ENCODE data around the gene GPR6.

Gene GPR6

DNA sequence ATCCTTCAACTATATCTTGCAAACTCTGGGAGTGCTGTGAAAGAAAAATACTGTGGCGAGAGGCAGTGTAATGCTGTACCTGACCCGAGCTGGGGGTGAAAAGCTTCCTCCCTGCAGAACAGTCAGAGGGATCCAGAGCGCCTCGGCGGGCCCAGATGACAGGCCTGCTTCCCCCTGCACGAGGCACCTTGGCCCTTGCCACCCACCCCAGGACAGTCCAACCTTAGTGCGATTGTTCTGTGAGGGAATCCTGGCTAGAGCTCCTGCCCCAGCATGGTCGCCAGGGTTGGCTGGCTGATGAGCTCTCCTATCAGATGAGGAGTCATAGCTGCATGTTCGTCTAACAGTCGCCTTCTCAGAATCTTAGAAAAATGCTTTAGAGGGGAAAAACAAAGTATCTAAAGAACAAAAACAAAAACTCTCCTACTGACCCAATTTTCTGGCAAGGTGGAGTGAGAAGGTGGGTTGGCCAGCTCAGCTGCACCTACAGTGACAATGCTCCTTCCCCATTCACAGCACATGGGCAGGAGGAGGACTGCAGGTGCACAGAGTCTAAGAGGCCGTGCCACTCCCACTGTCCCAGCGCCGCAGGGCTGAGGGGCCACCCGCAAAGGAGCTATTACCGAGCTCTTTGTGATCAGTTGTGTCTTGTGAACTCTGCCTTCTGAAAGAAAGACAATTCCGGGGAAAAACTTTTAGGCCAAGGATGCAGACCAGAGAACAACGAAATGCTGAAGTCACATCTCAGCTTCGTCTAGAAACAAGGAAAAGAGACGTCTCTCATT lies 28.6 kb upstream of the GPR6 start:
- TF ChIP-seq, protein P1, sequence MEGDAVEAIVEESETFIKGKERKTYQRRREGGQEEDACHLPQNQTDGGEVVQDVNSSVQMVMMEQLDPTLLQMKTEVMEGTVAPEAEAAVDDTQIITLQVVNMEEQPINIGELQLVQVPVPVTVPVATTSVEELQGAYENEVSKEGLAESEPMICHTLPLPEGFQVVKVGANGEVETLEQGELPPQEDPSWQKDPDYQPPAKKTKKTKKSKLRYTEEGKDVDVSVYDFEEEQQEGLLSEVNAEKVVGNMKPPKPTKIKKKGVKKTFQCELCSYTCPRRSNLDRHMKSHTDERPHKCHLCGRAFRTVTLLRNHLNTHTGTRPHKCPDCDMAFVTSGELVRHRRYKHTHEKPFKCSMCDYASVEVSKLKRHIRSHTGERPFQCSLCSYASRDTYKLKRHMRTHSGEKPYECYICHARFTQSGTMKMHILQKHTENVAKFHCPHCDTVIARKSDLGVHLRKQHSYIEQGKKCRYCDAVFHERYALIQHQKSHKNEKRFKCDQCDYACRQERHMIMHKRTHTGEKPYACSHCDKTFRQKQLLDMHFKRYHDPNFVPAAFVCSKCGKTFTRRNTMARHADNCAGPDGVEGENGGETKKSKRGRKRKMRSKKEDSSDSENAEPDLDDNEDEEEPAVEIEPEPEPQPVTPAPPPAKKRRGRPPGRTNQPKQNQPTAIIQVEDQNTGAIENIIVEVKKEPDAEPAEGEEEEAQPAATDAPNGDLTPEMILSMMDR (IDR thresholded peaks at IDR 0.05; ENCODE audit: low read length, missing control alignments), result no peak
- no peak overlapping the region for H3K4me3 ChIP-seq (replicated peaks; ENCODE audit: low read depth, low read length)
- no peak for DNase-seq (ENCODE audit: low read depth)

DNA sequence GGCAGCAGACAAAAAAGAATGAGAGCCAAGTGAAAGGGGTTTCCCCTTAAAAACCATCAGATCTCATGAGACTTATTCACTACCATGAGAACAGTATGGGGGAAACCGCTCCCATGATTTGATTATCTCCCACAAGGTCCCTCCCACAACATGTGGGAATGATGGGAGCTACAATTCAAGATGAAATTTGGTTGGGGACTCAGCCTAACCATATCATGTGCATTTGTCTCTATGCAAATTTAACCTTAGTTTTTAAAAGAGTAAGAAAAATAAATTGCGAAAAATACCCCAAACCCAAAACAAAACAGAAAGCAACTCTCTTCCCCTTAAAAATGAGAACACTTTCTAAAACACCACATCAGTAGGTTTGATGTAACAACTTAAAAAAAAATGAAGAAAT lies 22.6 kb upstream of the GPR6 start:
- no peak for DNase-seq (ENCODE audit: low read depth)
- no peak overlapping the region for H3K4me3 ChIP-seq (replicated peaks; ENCODE audit: low read depth, low read length)
- TF ChIP-seq, protein P1 (IDR thresholded peaks at IDR 0.05; ENCODE audit: low read length, missing control alignments), result no peak

DNA sequence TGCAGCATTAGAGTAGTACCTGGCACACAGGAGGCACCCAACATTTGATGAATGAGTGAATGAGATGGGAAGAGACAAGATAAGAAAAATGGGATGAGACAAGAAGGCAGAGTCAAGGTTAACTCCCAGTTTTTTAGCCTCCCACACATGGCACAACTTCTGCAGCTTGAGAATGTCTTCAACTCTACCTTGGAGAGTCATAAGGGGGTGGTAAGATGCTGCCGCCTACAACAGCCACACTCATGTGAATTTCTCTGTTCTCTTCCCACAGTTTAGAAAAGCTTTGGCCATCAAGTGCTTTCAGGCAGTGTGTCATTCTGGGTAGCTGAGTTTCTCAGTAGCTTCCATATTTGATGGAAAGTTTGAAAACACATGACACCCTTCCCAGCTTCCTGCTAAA lies 19.5 kb upstream of the GPR6 start:
- no peak for DNase-seq (ENCODE audit: low read depth)
- TF ChIP-seq, protein P1 (IDR thresholded peaks at IDR 0.05; ENCODE audit: low read length, missing control alignments), result no peak

DNA sequence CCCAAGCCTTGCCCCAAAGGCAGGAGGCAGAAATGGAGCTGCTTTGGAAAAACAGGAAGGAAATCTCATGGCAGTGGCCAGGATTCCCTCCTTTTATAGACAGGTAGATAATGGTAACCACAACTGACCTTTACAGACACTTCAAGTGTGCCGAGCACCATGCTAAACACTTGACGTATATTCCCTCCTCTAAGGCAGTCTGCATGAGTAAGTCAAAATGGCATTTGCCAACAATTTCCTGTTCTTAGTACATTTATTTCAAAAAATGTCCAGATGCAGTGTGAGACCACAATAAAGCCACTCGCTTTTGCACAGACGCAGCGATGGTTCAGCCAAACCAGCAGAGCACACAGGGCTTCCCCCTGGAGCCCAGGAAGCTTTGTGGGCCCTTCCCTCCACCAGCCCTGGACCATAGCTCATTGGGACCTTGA lies 16.5 kb upstream of the GPR6 start:
- H3K4me3 ChIP-seq (replicated peaks; ENCODE audit: low read depth, low read length), result no peak overlapping the region
- DNase-seq (ENCODE audit: low read depth), result peak; percentile 19
- TF ChIP-seq, protein P1 (IDR thresholded peaks at IDR 0.05; ENCODE audit: low read length, missing control alignments), result no peak

More for the DNA sequence above, 19.5 kb upstream of the GPR6 start:
- no peak overlapping the region for H3K4me3 ChIP-seq (replicated peaks; ENCODE audit: low read depth, low read length)

GRCh38 chr6:109962271-109962670 lies 15.8 kb upstream of the GPR6 start:
- H3K4me3 ChIP-seq (replicated peaks; ENCODE audit: low read depth, low read length), result no peak overlapping the region
- TF ChIP-seq, protein P1 (IDR thresholded peaks at IDR 0.05; ENCODE audit: low read length, missing control alignments), result no peak
- no peak for DNase-seq (ENCODE audit: low read depth)

- TF ChIP-seq, protein P1 (IDR thresholded peaks at IDR 0.05; ENCODE audit: low read length, missing control alignments), result no peak
- no peak overlapping the region for H3K4me3 ChIP-seq (replicated peaks; ENCODE audit: low read depth, low read length)
- DNase-seq (ENCODE audit: low read depth), result no peak
These were observed 14.4 kb upstream of the GPR6 start for GRCh38 chr6:109963598-109964170.

Data from fibroblast of pulmonary artery (primary cell).